ENCODE measurements around the gene UPP1. TPM values are rescaled to one million over a fixed set of nuclear protein-coding genes. Genes with fewer than 3 reads are reported as not detected.
"Not testable (repeated sequence)": the region's sequence is repeated elsewhere in the genome, so short reads cannot be mapped to it uniquely, and the experiment has no call there.

The UPP1 gene
- total RNA-seq, 1 experiment from 2014 or later = 39.8 TPM

DNA sequence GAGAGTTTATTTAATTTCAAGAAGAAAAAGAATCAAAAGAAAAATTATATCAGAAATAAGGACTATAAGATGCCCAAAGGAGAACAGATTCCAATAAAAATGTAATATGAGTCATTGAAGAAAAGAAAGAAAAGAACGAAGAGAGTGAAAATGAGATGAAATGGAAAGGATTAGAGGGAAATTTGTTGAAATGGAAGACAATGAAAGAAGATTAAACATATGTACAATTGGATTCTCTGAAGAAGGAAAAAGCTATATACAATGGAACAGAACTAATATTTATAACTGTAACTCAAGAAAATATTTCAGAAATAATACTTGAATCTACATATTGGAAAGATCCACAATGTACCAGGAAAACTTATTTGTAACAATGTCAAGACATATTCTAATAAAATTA, 25.1 kb upstream of the UPP1 start:
- no peak for DNase-seq (ENCODE audit: low read depth in 1 of 2, low spot score in 2 of 2)
- Histone ChIP-seq H3K27ac (no peak overlapping the region), H3K9me3 (replicated peaks) (no peaks in the 10 kb centered on the region), H3K27me3 (replicated peaks) (no peaks in the 10 kb centered on the region), H3K36me3 (no peaks in the 10 kb centered on the region), H3K4me1 (replicated peaks) (no peaks in the 10 kb centered on the region), H3K4me3 (no peak overlapping the region)

DNA sequence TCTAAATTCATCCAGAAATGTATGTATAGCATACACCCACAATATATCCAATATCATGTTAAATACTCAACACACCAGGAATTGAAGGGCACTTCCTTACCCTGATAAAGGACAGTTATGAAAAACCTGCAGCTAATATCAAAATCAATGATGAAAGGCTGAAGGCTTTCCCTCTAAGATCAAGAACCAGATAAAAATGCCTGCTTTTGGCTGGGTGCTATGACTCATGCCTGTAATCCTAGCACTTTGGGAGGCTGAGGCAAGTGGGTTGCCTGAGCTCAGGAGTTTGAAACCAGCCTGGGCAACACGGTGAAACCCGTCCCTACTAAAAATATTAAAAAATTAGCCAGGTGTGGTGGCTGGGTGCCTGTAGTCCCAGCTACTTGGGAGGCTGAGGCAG, 21.6 kb upstream of the UPP1 start:
- Histone ChIP-seq H3K27ac (no peak overlapping the region), H3K4me3 (no peak overlapping the region), H3K36me3 (no peaks in the 10 kb centered on the region), H3K27me3 (replicated peaks) (no peaks in the 10 kb centered on the region), H3K9me3 (replicated peaks) (no peaks in the 10 kb centered on the region), H3K4me1 (replicated peaks) (no peaks in the 10 kb centered on the region)
- DNase-seq (ENCODE audit: low read depth in 1 of 2, low spot score in 2 of 2) = no peak

DNA sequence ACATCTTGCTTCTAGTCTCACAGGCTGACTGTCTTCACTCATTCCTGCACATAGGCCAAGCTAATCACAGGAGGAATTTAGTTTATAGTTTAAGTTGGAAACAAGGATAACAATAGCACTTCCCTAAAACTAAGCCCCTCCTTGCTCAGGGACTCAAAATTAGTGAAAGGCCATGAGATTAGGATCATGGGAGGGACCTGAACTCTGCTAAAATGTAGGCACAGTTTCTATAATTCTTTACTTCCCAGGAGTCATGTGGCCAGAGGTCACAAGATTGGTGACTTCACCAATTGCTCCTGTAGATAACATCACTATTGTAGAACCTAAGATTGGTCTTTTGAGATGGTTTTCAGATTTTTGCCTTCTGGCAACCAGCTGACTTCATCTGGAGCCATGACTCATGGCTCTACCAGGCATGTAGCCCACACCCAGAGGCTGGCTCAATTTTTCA, 14.8 kb upstream of the UPP1 start:
- H3K4me1 ChIP-seq (replicated peaks) = peaks cover 6% of the 10 kb centered on the region
- no peak overlapping the region for H3K4me3 ChIP-seq
- H3K36me3 ChIP-seq = no peaks in the 10 kb centered on the region
- no peaks in the 10 kb centered on the region for H3K9me3 ChIP-seq (replicated peaks)
- H3K27ac ChIP-seq = no peak overlapping the region
- peak in 1 of 2 experiments; percentile 16 for DNase-seq (ENCODE audit: low read depth in 1 of 2, low spot score in 2 of 2)
- H3K27me3 ChIP-seq (replicated peaks) = no peaks in the 10 kb centered on the region

DNA sequence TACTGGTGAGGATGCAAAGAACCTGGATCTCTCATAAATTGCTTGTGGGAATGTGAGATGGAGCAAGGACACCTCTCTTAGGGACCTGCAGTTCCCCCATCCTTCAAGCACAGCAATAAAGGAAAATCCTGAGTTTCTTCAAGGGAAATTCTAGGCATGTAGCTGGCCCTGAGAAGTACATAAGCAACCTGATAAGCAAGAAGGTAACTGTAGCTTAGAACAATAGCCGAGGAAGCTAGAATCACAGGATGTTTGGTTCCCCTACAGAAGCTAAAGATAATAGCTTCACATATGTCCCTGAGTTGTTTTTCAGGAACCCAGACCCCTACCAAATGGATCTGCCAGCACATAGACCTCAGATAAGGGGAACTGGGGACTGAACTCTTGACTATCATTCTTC, 11.6 kb upstream of the UPP1 start:
- H3K27me3 ChIP-seq (replicated peaks) = no peaks in the 10 kb centered on the region
- H3K27ac ChIP-seq = no peak overlapping the region
- H3K4me3 ChIP-seq = no peak overlapping the region
- peaks cover 7% of the 10 kb centered on the region for H3K4me1 ChIP-seq (replicated peaks)
- no peaks in the 10 kb centered on the region for H3K36me3 ChIP-seq
- DNase-seq (ENCODE audit: low read depth in 1 of 2, low spot score in 2 of 2) = no peak
- H3K9me3 ChIP-seq (replicated peaks) = no peaks in the 10 kb centered on the region

DNA sequence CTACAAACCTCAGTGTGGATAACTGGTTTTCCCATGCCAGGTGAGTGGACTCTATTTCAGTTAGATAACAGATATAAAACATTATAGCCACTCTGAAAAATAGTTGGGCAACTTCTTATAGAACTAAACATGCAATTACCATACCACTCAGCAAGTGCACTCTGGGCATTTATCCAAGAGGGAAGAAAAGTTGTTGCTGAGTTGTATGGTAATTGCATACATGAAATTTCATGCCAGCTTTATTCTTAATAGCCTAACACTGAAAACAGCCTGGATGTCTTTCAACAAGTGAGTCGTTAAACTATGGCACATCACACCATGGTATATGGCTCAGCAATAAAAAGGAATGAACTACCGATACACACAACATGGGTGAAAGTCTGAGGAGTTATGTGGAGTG, 10.6 kb upstream of the UPP1 start:
- Histone ChIP-seq H3K27ac (no peak overlapping the region), H3K4me3 (no peak overlapping the region), H3K27me3 (replicated peaks) (no peaks in the 10 kb centered on the region), H3K4me1 (replicated peaks) (peaks cover 18% of the 10 kb centered on the region), H3K36me3 (no peaks in the 10 kb centered on the region), H3K9me3 (replicated peaks) (no peaks in the 10 kb centered on the region)
- no peak for DNase-seq (ENCODE audit: low read depth in 1 of 2, low spot score in 2 of 2)

DNA sequence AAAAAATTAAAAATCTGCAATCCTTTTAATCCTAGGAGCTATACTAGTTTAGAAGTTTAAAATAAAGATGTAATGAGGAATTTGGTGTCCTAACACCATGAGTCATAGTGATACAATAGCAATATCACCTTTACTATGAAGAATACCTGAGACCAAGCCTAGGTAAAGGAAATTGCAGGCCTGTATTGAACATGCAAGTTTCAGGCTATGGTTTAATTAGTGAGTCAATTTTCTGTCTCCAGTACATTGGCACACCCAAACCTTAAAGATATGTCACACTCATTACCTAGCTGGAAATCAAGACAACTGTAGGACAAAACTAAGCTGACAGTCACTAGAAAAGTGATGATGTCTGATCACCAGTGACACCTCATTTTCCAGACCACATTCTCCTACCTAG, 6.7 kb upstream of the UPP1 start:
- not testable (repeated sequence) for H3K9me3 ChIP-seq (replicated peaks); H3K36me3 ChIP-seq; DNase-seq (ENCODE audit: low read depth in 1 of 2, low spot score in 2 of 2); H3K27me3 ChIP-seq (replicated peaks); H3K4me3 ChIP-seq
- peak overlapping the region; percentile 100 for H3K27ac ChIP-seq
- H3K4me1 ChIP-seq (replicated peaks) = peaks cover 50% of the 10 kb centered on the region

DNA sequence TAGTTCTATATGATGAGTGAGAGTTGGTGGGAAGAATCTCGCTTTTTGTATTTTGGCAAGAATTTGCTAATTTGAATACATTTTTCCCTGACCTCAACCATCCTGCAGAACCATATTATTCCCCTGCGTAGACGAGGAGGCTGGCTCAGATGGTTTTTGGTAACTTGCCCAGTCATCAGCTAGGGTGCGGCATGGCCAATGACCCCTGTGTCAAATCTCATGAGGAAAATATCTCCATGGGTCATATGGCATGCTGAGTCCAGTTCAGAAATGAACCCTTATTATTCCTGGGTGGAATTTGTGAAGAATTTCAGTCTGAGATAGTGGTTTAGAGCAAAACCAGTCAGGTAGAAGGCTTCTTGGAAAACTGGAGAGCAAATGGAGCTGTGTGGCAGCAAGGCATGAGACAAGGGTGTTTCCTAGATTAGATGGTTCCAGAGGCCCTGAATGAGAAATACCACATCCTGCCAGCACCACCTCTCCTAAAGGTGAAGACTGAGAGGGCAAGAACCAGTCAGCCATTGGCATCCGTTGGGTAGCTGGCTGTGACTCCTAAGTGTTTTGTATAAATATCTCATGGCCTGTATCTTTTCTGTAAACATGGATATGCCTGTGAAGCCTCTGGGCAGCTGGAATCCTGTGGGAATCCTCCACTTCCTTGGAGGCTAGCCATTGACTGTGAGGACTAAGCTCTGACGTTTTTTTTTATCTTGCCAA, 5.8 kb upstream of the UPP1 start:
- H3K27me3 ChIP-seq (replicated peaks) = no peaks in the 10 kb centered on the region
- no peaks in the 10 kb centered on the region for H3K36me3 ChIP-seq
- peaks cover 59% of the 10 kb centered on the region for H3K4me1 ChIP-seq (replicated peaks)
- no peaks in the 10 kb centered on the region for H3K9me3 ChIP-seq (replicated peaks)
- no peak overlapping the region for H3K4me3 ChIP-seq
- H3K27ac ChIP-seq = peak overlapping the region; percentile 100
- DNase-seq (ENCODE audit: low read depth in 1 of 2, low spot score in 2 of 2) = peak in 1 of 2 experiments; percentile 70

DNA sequence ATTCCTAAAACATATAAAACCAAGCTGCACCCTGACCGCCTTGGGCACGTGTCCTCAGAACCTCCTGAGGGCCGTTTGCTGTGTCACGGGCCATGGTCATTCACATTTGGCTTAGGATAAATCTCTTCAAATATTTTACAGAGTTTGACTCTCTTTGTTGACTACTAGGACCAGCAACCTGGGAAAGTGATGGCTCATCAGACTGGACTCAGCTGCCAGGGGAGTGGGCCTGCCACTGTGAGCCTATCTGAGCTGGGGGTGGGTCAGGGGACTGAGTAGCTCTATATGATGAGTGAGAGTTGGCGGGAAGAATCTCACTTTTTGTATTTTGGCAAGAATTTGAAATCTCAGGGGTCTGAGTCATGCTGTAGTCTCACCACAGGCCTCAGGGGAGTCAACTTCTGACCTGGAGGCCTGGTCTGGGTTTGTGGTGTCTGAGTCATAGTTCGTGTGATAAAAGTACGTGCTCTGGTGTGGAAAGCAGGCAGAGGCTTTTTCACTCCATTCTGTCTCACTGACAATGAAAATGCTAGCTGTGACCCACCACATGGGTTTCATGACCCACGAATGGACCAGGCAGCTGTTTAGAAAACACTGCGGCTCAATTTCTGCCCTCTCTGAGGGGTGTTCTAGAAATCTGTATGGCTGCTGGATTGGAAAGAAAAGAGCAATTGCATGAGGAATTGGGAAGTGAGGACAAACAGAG, 4.2 kb upstream of the UPP1 start:
- Histone ChIP-seq H3K4me1 (replicated peaks) (peaks cover 73% of the 10 kb centered on the region), H3K9me3 (replicated peaks) (peaks cover 3% of the 10 kb centered on the region), H3K4me3 (no peak overlapping the region), H3K27ac (peak overlapping the region; percentile 100), H3K36me3 (peaks cover 9% of the 10 kb centered on the region), H3K27me3 (replicated peaks) (no peaks in the 10 kb centered on the region)
- peak; percentile 94 to 98 for DNase-seq (ENCODE audit: low read depth in 1 of 2, low spot score in 2 of 2)

DNA sequence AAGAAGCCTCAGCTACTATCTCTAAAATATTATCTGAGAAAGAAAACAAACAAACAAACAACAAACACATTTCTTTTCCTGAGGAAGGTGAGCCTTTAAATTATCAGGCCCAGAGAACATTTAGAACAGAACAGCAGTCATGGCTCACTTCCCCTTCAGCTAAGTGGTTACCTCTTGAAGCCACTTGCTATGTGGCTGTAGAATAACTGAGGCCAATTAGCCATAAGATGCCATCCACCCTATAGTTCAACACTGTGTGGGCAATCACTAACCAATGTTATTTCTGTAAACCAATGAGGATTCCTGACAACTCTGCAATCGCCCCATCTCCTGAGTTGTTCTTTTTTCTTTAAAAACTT, 3.7 kb upstream of the UPP1 start:
- H3K4me3 ChIP-seq = no peak overlapping the region
- peaks cover 3% of the 10 kb centered on the region for H3K9me3 ChIP-seq (replicated peaks)
- peak overlapping the region; percentile 100 for H3K27ac ChIP-seq
- no peaks in the 10 kb centered on the region for H3K27me3 ChIP-seq (replicated peaks)
- DNase-seq (ENCODE audit: low read depth in 1 of 2, low spot score in 2 of 2) = no peak
- H3K36me3 ChIP-seq = peaks cover 14% of the 10 kb centered on the region
- H3K4me1 ChIP-seq (replicated peaks) = peaks cover 78% of the 10 kb centered on the region

DNA sequence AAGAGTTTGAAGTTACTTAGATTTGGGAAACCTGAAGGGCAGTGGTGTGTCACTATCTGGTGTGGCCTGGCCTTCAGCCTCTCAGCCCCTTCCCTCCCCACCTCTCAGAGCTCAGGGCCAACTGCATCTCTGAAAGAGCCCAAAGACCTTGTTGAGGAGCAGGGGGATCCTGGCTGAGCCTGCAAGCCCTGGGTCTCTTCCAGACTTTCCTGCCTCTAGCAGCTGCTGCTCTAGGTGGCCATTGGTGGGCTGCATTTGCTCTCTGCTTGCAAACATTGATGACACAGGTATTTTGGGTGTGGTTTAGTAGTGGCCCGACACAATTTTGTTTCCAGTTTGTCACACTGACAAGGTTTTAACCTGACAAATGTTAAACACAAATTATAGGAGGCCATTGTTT, 3.1 kb upstream of the UPP1 start:
- Histone ChIP-seq H3K4me3 (no peak overlapping the region), H3K9me3 (replicated peaks) (peaks cover 3% of the 10 kb centered on the region), H3K4me1 (replicated peaks) (peaks cover 83% of the 10 kb centered on the region), H3K36me3 (peaks cover 19% of the 10 kb centered on the region), H3K27me3 (replicated peaks) (no peaks in the 10 kb centered on the region), H3K27ac (peak overlapping the region; percentile 100)
- DNase-seq (ENCODE audit: low read depth in 1 of 2, low spot score in 2 of 2) = no peak

DNA sequence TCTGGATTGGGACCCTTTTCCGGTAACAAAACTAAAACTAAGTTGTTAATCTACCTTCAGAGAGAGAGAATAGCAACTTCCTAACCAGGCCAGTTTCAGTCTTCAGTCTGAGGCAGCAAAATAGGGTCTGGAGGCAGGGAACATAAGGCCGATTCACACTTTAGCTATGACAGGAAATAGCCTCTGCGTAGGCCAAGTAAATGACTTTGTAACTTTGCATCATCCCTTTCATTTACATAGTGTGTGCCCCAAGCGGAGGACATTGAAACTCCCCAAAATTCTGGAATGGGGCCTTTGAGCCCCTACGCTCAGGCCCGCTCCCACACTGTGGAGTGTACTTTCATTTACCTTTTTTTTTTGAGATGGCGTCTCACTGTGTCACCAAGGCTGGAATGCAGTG, 1.7 kb upstream of the UPP1 start:
- Histone ChIP-seq H3K9me3 (replicated peaks) (peaks cover 3% of the 10 kb centered on the region), H3K27me3 (replicated peaks) (no peaks in the 10 kb centered on the region), H3K36me3 (peaks cover 31% of the 10 kb centered on the region), H3K4me3 (no peak overlapping the region), H3K4me1 (replicated peaks) (peaks cover 93% of the 10 kb centered on the region), H3K27ac (peak overlapping the region; percentile 100)
- DNase-seq (ENCODE audit: low read depth in 1 of 2, low spot score in 2 of 2) = peak in 1 of 2 experiments; percentile 68

DNA sequence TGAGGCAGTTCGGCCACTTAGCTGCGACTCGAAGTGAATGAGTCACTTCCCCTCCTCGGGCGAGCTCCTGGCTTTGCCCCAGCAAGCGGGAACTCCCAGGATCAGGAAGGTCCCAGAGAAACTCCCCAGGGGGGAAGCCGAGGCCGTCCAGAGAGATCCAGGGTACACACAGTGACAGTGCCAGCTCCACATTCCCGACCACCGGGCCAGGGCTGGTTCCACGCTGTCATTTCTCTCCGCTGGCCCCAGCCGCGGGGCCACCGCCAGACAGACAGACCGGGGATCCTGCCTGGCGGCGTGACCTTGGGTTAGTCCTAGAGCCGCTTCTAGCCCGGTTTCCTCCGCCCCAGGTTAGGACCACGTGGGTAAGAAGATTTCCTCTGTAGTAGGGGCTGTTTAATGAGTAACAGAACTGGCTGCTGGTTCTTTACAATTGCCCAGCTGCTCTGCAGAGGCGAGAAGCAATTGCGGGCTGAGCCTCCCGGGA, 463 bp upstream of the UPP1 start:
- peak overlapping the region; percentile 93 for H3K4me3 ChIP-seq
- peaks cover 93% of the 10 kb centered on the region for H3K4me1 ChIP-seq (replicated peaks)
- peaks cover 44% of the 10 kb centered on the region for H3K36me3 ChIP-seq
- H3K27me3 ChIP-seq (replicated peaks) = no peaks in the 10 kb centered on the region
- DNase-seq (ENCODE audit: low read depth in 1 of 2, low spot score in 2 of 2) = peak; percentile 95 to 98
- H3K27ac ChIP-seq = peak overlapping the region; percentile 100
- H3K9me3 ChIP-seq (replicated peaks) = peaks cover 3% of the 10 kb centered on the region

DNA sequence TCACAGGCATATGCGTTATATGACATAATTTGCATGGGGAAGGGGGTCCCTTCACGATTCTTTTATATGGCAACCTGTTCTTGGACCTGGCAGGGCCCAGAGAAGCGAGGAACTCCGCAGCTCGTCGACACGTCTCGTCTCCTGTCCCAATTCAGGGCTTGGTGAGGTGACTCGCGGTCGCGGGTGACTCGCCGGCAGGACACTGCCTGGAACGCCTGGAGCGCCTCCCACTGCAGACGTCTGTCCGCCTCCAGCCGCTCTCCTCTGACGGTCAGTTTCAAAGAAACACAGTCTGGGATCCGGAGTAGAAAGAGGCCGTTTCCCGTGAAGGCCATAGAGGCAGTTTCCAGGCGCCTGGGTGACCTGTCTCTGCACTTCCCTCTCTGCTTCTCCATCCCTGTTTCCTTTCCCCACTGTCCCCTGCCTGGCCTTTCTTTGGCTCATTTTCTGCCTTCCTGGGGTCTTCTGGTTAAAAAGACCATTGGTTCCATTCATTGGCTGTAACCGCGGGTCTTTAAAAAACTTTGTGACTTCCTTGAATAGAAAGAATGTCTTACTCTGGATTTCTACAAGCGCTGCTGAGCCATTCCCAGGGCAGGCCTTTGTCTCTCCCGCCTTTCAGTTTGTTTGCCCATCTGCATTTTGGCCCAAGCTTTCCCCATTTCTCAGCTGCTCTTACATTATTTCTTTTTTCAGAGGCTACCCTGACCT, 1.2 kb downstream of the UPP1 start:
- peak overlapping the region; percentile 93 for H3K4me3 ChIP-seq
- peaks cover 59% of the 10 kb centered on the region for H3K36me3 ChIP-seq
- peaks cover 94% of the 10 kb centered on the region for H3K4me1 ChIP-seq (replicated peaks)
- H3K27me3 ChIP-seq (replicated peaks) = no peaks in the 10 kb centered on the region
- H3K27ac ChIP-seq = peak overlapping the region; percentile 100
- H3K9me3 ChIP-seq (replicated peaks) = peaks cover 3% of the 10 kb centered on the region
- peak in 1 of 2 experiments; percentile 49 for DNase-seq (ENCODE audit: low read depth in 1 of 2, low spot score in 2 of 2)

All from SJSA1 (cell line).